Neural progenitor cell (in vitro differentiated cells): Measurements from ENCODE around the gene CDKL4.

Experiments
- EZH2phosphoT487 ChIP-seq: fragments of 200-600 bp; sonication (generic); IDR thresholded peaks from 2 replicates; pipeline ENCODE4 v1.6.1; 2017; ENCODE audit warnings: antibody characterized with exemption
- TF ChIP-seq, protein P1 (sequence below): fragments of 200-600 bp; sonication (generic); IDR thresholded peaks from 2 replicates; pipeline ENCODE4 v1.5.1; 2017; ENCODE audit warnings: antibody characterized with exemption, mild to moderate bottlenecking

GRCh38 chr2:39260087-39260486, 16.3 kb upstream of the CDKL4 start:
- TF ChIP-seq, protein P1, sequence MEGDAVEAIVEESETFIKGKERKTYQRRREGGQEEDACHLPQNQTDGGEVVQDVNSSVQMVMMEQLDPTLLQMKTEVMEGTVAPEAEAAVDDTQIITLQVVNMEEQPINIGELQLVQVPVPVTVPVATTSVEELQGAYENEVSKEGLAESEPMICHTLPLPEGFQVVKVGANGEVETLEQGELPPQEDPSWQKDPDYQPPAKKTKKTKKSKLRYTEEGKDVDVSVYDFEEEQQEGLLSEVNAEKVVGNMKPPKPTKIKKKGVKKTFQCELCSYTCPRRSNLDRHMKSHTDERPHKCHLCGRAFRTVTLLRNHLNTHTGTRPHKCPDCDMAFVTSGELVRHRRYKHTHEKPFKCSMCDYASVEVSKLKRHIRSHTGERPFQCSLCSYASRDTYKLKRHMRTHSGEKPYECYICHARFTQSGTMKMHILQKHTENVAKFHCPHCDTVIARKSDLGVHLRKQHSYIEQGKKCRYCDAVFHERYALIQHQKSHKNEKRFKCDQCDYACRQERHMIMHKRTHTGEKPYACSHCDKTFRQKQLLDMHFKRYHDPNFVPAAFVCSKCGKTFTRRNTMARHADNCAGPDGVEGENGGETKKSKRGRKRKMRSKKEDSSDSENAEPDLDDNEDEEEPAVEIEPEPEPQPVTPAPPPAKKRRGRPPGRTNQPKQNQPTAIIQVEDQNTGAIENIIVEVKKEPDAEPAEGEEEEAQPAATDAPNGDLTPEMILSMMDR = no peak
- TF ChIP-seq EZH2phosphoT487 = no peak
